HS-5 (cell line): ENCODE measurements around the gene ALG10B.
"Not testable (repeated sequence)": the region's sequence is repeated elsewhere in the genome, so short reads cannot be mapped to it uniquely, and the experiment has no call there.

Experiments
- DNase-seq: peaks from one replicate; pipeline ENCODE4 v3.0.0-alpha.2; 2012; ENCODE audit warnings: low read depth

The ALG10B gene

GRCh38 chr12:38316391-38317129 lies at the start of gene ALG10B:
Gene ALG10B, plus strand, starts transcription at chr12:38316774. Its CDS starts 120 bp downstream, at chr12:38316894.
- peak; percentile 90 for DNase-seq

GRCh38 chr12:38268612-38269011 lies 48.0 kb upstream of the ALG10B start:
- no peak for DNase-seq

GRCh38 chr12:38269897-38270296 lies 46.7 kb upstream of the ALG10B start:
- peak; percentile 8 for DNase-seq

- DNase-seq: no peak
These were observed 36.8 kb upstream of the ALG10B start for GRCh38 chr12:38279756-38280155.

GRCh38 chr12:38282886-38283285 lies 33.7 kb upstream of the ALG10B start:
- DNase-seq: no peak

GRCh38 chr12:38289396-38289795 lies 27.2 kb upstream of the ALG10B start:
- no peak for DNase-seq

- no peak for DNase-seq
These were observed 25.4 kb upstream of the ALG10B start for GRCh38 chr12:38291160-38291559.

GRCh38 chr12:38302972-38303371 lies 13.6 kb upstream of the ALG10B start:
- DNase-seq: not testable (repeated sequence)

- DNase-seq: not testable (repeated sequence)
These were observed 5.4 kb downstream of the ALG10B start for GRCh38 chr12:38321966-38322365.

- DNase-seq: no peak
These were observed 8.3 kb downstream of the ALG10B start for GRCh38 chr12:38324912-38325311.

- DNase-seq: no peak
These were observed 10.8 kb downstream of the ALG10B start for GRCh38 chr12:38327356-38327755.

- DNase-seq: no peak
These were observed 11.8 kb downstream of the ALG10B start for GRCh38 chr12:38328306-38328895.

GRCh38 chr12:38330414-38330813 lies 13.8 kb downstream of the ALG10B start:
- DNase-seq: not testable (repeated sequence)

- DNase-seq: no peak
These were observed 16.2 kb downstream of the ALG10B start for GRCh38 chr12:38332814-38333213.

- DNase-seq: no peak
These were observed 25.9 kb downstream of the ALG10B start for GRCh38 chr12:38342444-38342843.

- not testable (repeated sequence) for DNase-seq
These were observed 26.7 kb downstream of the ALG10B start for GRCh38 chr12:38343256-38343655.

- DNase-seq: not testable (repeated sequence)
These were observed 27.3 kb downstream of the ALG10B start for GRCh38 chr12:38343916-38344315.

GRCh38 chr12:38350342-38351174 lies 34.0 kb downstream of the ALG10B start:
- DNase-seq: no peak

GRCh38 chr12:38351175-38351508 lies 34.6 kb downstream of the ALG10B start:
- not testable (repeated sequence) for DNase-seq

GRCh38 chr12:38367506-38367905 lies 50.9 kb downstream of the ALG10B start:
- DNase-seq: no peak

- no peak for DNase-seq
These were observed 53.7 kb downstream of the ALG10B start for GRCh38 chr12:38370311-38370710.

GRCh38 chr12:38373784-38374183 lies 57.2 kb downstream of the ALG10B start:
- no peak for DNase-seq

- no peak for DNase-seq
These were observed 58.2 kb downstream of the ALG10B start for GRCh38 chr12:38374751-38375150.
